Kidney tubule cell (primary cell): Measurements from ENCODE around the gene LHB.
"Not testable (repeated sequence)": the region's sequence is repeated elsewhere in the genome, so short reads cannot be mapped to it uniquely, and the experiment has no call there.

Experiments used
- DNase-seq: peaks from one replicate; pipeline ENCODE4 v3.0.0-alpha.2; 2018; ENCODE audit warnings: low spot score

LHB gene

GRCh38 chr19:49038111-49038510 lies 21.2 kb upstream of the LHB start:
- DNase-seq = not testable (repeated sequence)

GRCh38 chr19:49036815-49037214 lies 19.9 kb upstream of the LHB start, which contains the start of gene CGB1:
TSS of gene CGB1 (minus strand) at chr19:49036895. CDS start at chr19:49036711, 184 bp downstream.
- not testable (repeated sequence) for DNase-seq

- peak; percentile 27 for DNase-seq
Observed at GRCh38 chr19:49031642-49032301, 14.9 kb upstream of the LHB start, which contains the start of gene CGB2. TSS of gene CGB2 (plus strand) at chr19:49031890. CDS start at chr19:49032096, 206 bp downstream.

- DNase-seq = not testable (repeated sequence)
Observed at GRCh38 chr19:49030323-49030722, 13.4 kb upstream of the LHB start.

- DNase-seq = peak; percentile 25
Observed at GRCh38 chr19:49029749-49030148, 12.9 kb upstream of the LHB start.

GRCh38 chr19:49028686-49029085 lies 11.8 kb upstream of the LHB start:
- not testable (repeated sequence) for DNase-seq

- peak; percentile 22 for DNase-seq
Observed at GRCh38 chr19:49025599-49025998, 8.7 kb upstream of the LHB start.

- not testable (repeated sequence) for DNase-seq
Observed at GRCh38 chr19:49025088-49025487, 8.2 kb upstream of the LHB start.

- DNase-seq = not testable (repeated sequence)
Observed at GRCh38 chr19:49024233-49024632, 7.3 kb upstream of the LHB start, which contains the start of gene CGB3. TSS of gene CGB3 (minus strand) at chr19:49024333. CDS start at chr19:49023971, 362 bp downstream.

- no peak for DNase-seq
Observed at GRCh38 chr19:49022116-49022515, 5.2 kb upstream of the LHB start.

GRCh38 chr19:49020931-49021895 lies 4.3 kb upstream of the LHB start:
- peak; percentile 61 for DNase-seq

GRCh38 chr19:49020342-49020741 lies 3.5 kb upstream of the LHB start:
- DNase-seq = peak; percentile 7

GRCh38 chr19:49019242-49019932 lies 2.5 kb upstream of the LHB start:
- DNase-seq = peak; percentile 56

GRCh38 chr19:49018388-49019241 lies 1.7 kb upstream of the LHB start:
- peak; percentile 1 for DNase-seq

GRCh38 chr19:49017666-49018351 lies 918 bp upstream of the LHB start:
- peak; percentile 63 for DNase-seq

GRCh38 chr19:49016067-49016839 lies 638 bp downstream of the LHB start:
- peak; percentile 0 for DNase-seq

- DNase-seq = no peak
Observed at GRCh38 chr19:49014870-49015255, 2.0 kb downstream of the LHB start.

- no peak for DNase-seq
Observed at GRCh38 chr19:49014123-49014869, 2.6 kb downstream of the LHB start.

GRCh38 chr19:49011194-49011593 lies 5.7 kb downstream of the LHB start:
- no peak for DNase-seq
